Natural killer cell (primary cell): ENCODE data around the gene KLF5. TPM values are rescaled to one million over a fixed set of nuclear protein-coding genes. Genes with fewer than 3 reads are reported as not detected.

ENCODE experiments used
- ATAC-seq, 3 donors: fragments of 150-1000 bp in 2 of 3; fragments of 200-7000 bp in 1 of 3; cut with Tn5 transposase; 1 replicate in 1 of 3; 2 replicates in 2 of 3; pipeline ENCODE4 v1.10.0; 2021; ENCODE audit warnings: mild to moderate bottlenecking in 2 of 3, moderate library complexity in 2 of 3
- DNase-seq, 2 donors: peaks; one replicate each; pipeline versions ENCODE4 v3.0.0 to v3.0.0-alpha.2; 2013 to 2021; ENCODE audit warnings: mixed read lengths in 1 of 2
- H3K27ac ChIP-seq: one replicate; pipeline ENCODE4 v1.5.1; 2013; ENCODE audit warnings: mild to moderate bottlenecking, low read length
- H3K27me3 ChIP-seq: one replicate; pipeline ENCODE4 v1.6.1; 2013; ENCODE audit warnings: low read length; ENCODE audit not compliant: control insufficient read depth, insufficient read depth
- H3K36me3 ChIP-seq: one replicate; pipeline ENCODE4 v1.6.1; 2013; ENCODE audit warnings: low read length; ENCODE audit not compliant: control insufficient read depth, insufficient read depth
- H3K4me1 ChIP-seq: one replicate; pipeline ENCODE4 v1.6.1; 2013; ENCODE audit warnings: low read length; ENCODE audit not compliant: control insufficient read depth, insufficient read depth
- H3K4me3 ChIP-seq: one replicate; pipeline ENCODE4 v1.5.1; 2013; ENCODE audit warnings: low read length
- H3K9me3 ChIP-seq: one replicate; pipeline ENCODE4 v1.6.1; 2013; ENCODE audit warnings: low read length; ENCODE audit not compliant: control insufficient read depth, insufficient read depth
- H3K27ac Mint-ChIP-seq, 2 donors: one replicate each; pipeline ENCODE4 v1.8.0; 2022; ENCODE audit warnings: mild to moderate bottlenecking in 2 of 2, mixed read lengths in 2 of 2, moderate library complexity in 1 of 2
- H3K27me3 Mint-ChIP-seq, 2 donors: one replicate each; pipeline ENCODE4 v1.8.0; 2022; ENCODE audit warnings: low read depth in 2 of 2, mixed read lengths in 2 of 2
- H3K36me3 Mint-ChIP-seq: one replicate; pipeline ENCODE4 v1.8.0; 2022; ENCODE audit warnings: mixed read lengths
- H3K4me1 Mint-ChIP-seq, 2 donors: one replicate each; pipeline ENCODE4 v1.8.0; 2022; ENCODE audit warnings: mixed read lengths in 2 of 2
- H3K4me3 Mint-ChIP-seq: one replicate; pipeline ENCODE4 v1.8.0; 2022; ENCODE audit warnings: mild to moderate bottlenecking, moderate library complexity, mixed read lengths
- H3K9me3 Mint-ChIP-seq, 2 donors: one replicate each; pipeline ENCODE4 v1.8.0; 2022; ENCODE audit warnings: mixed read lengths in 2 of 2
- WGBS: methylation state at CpG from one replicate; pipeline ENCODE4 v1.1.7; 2013; ENCODE audit warnings: missing lambda C conversion rate; ENCODE audit not compliant: insufficient coverage; 5-methylcytosine and 5-hydroxymethylcytosine counted together
- intact Hi-C: fragments of 100-400 bp; cut with micrococcal nuclease; formaldehyde crosslinking; loops from one replicate; pipeline ENCODE4 v1.14.2; 2022
- total RNA-seq, 4 donors: library from RNA; stranded (reverse); fragments of 120-200 nt in 1 of 4; gene quantifications; one replicate each; pipeline versions ENCODE4 v1.2.3 to v1.2.4, GENCODE V29; 2013 to 2022
- TF ChIP-seq, protein P1 (sequence below): fragments of 200-600 bp; IDR thresholded peaks from one replicate; pipeline ENCODE4 v1.8.0; 2022; ENCODE audit warnings: antibody characterized with exemption

Gene KLF5
- total RNA-seq, 3 donors from 2014 or later (not counting 1 experiment from before 2014, with no cell fraction given) = 1.2 to 48.5 (median 2.0) TPM

DNA sequence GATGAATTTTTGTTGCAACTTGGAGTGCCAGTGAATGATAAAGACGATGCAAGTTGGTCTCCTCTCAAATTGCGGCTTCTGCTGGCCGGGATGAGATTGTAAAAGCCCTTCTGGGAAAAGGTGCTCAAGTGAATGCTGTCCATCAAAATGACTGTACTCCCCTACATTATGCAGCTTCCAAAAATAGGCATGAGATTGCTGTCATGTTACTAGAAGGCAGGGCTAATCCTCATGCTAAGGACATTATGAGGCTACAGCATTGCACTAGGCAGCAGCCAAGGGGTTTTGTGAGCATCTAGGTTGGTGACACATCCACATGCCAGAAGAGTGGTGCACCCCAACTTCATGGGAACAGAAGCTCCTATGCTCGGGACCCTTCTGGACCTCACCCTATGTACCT lies 22.2 kb upstream of the KLF5 start:
- TF ChIP-seq, protein P1, sequence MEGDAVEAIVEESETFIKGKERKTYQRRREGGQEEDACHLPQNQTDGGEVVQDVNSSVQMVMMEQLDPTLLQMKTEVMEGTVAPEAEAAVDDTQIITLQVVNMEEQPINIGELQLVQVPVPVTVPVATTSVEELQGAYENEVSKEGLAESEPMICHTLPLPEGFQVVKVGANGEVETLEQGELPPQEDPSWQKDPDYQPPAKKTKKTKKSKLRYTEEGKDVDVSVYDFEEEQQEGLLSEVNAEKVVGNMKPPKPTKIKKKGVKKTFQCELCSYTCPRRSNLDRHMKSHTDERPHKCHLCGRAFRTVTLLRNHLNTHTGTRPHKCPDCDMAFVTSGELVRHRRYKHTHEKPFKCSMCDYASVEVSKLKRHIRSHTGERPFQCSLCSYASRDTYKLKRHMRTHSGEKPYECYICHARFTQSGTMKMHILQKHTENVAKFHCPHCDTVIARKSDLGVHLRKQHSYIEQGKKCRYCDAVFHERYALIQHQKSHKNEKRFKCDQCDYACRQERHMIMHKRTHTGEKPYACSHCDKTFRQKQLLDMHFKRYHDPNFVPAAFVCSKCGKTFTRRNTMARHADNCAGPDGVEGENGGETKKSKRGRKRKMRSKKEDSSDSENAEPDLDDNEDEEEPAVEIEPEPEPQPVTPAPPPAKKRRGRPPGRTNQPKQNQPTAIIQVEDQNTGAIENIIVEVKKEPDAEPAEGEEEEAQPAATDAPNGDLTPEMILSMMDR = no peak
- intact Hi-C loops = no loop called here
- WGBS = 92% methylated on average over 4 of the region's 4 CpGs
- Mint-ChIP-seq H3K9me3 (no peaks in the 10 kb centered on the region), H3K4me3 (no peak overlapping the region), H3K27me3 (no peaks in the 10 kb centered on the region), H3K36me3 (no peaks in the 10 kb centered on the region), H3K4me1 (no peaks in the 10 kb centered on the region), H3K27ac (no peak overlapping the region)
- Histone ChIP-seq H3K27ac (no peak overlapping the region), H3K36me3 (no peaks in the 10 kb centered on the region), H3K4me1 (no peaks in the 10 kb centered on the region), H3K9me3 (no peaks in the 10 kb centered on the region), H3K4me3 (no peak overlapping the region), H3K27me3 (no peaks in the 10 kb centered on the region)
- ATAC-seq (no peak), DNase-seq (no peak)

DNA sequence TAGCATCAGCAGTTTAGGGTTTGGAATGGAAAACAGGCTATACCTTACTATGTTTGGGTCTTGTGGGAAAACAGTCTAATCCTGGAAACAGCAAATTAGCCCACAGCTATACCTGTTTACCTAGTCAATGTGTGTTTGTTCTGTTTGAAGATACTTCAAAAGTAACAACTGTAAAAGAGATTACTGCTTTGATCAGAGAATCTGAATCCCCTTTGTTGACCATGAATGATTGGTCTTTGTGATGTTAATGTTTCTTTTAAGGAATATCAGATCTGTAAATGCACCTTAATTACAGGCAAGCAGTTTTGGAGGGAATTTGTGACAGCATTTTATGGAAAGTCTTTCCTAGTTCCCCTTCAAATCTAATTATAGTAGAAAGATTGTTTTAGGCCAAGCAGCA lies 20.7 kb upstream of the KLF5 start:
- no peaks in the 10 kb centered on the region for H3K9me3 Mint-ChIP-seq
- no peaks in the 10 kb centered on the region for H3K27me3 ChIP-seq
- H3K27ac Mint-ChIP-seq = no peak overlapping the region
- H3K9me3 ChIP-seq = no peaks in the 10 kb centered on the region
- no peaks in the 10 kb centered on the region for H3K36me3 Mint-ChIP-seq
- ATAC-seq (no peak), DNase-seq (no peak)
- TF ChIP-seq, protein P1 = no peak
- no peaks in the 10 kb centered on the region for H3K4me1 Mint-ChIP-seq
- H3K4me1 ChIP-seq = no peaks in the 10 kb centered on the region
- no peaks in the 10 kb centered on the region for H3K36me3 ChIP-seq
- H3K4me3 Mint-ChIP-seq = no peak overlapping the region
- intact Hi-C loops = no loop called here
- H3K27ac ChIP-seq = no peak overlapping the region
- no peaks in the 10 kb centered on the region for H3K27me3 Mint-ChIP-seq
- no peak overlapping the region for H3K4me3 ChIP-seq

DNA sequence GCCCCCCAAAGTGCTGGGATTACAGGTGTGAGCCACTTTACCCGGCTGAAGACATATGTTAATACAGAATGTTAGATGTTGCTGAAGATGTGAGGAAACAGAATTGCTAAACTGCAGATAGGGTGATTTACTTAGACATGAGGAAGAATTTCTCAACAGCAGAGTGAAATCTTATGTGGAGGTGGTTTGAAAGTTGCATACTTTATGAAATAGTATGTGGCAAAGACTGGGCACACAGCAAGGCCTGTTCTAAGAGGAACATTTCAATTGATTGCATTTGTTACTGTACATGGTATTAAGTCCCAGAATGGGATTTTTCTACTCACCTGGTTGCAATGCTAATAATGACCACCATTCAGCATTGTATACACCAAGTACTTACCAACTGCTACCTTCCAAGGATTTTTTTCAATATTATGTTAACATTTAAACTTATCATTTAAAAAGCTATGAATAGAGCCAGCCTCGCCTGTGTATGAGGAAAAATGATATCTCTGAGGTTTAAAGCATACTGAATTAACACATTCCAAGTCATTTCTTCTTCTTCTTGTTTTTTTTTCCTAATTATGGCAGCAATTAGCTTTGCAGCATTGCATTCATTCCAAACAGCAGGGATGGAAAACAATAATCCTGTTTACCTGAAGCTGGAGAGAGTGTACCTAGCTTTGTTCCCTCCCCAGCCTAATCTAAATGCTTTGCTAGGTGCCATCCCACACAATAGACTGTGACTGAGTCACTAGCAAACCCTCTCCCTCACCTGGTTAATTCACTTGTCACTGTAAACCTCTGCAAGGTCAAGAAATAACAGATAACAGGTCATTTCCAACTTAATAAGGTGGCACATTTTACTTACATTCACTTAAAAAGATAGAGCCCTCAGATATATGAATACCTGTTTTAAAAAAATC lies 19.4 kb upstream of the KLF5 start:
- Mint-ChIP-seq H3K27me3 (no peaks in the 10 kb centered on the region), H3K27ac (no peak overlapping the region), H3K4me3 (no peak overlapping the region), H3K36me3 (no peaks in the 10 kb centered on the region), H3K4me1 (no peaks in the 10 kb centered on the region), H3K9me3 (no peaks in the 10 kb centered on the region)
- Histone ChIP-seq H3K9me3 (no peaks in the 10 kb centered on the region), H3K36me3 (no peaks in the 10 kb centered on the region), H3K4me3 (no peak overlapping the region), H3K27ac (no peak overlapping the region), H3K27me3 (no peaks in the 10 kb centered on the region), H3K4me1 (no peaks in the 10 kb centered on the region)
- 86% methylated on average over 1 of the region's 2 CpGs for WGBS
- TF ChIP-seq, protein P1 = no peak
- intact Hi-C loops = no loop called here
- DNase-seq (no peak), ATAC-seq (no peak)

DNA sequence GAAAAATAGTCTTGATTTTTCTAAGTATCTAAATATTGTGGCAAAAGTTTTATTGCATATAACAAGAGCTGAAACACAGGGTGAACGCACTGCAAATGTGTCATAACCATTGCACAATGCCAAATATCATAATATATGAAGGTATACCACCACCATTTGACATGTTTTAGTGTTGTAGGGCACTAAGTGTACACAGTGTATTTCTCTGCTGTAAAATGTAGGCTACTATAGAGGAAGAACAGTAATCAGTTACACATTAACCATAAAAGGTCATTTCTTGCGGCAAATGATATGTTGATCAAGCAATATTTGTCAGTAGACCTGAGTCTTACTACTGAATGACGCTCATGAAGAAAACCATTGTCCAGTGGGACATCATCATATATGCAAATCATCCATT lies 18.3 kb upstream of the KLF5 start:
- Mint-ChIP-seq H3K27me3 (no peaks in the 10 kb centered on the region), H3K27ac (no peak overlapping the region)
- ATAC-seq = no peak

More for the DNA sequence above, 18.3 kb upstream of the KLF5 start:
- Histone ChIP-seq H3K4me1 (no peaks in the 10 kb centered on the region), H3K9me3 (no peaks in the 10 kb centered on the region), H3K27me3 (no peaks in the 10 kb centered on the region), H3K27ac (no peak overlapping the region), H3K36me3 (no peaks in the 10 kb centered on the region), H3K4me3 (no peak overlapping the region)
- DNase-seq = no peak
- 83% methylated on average over 2 of the region's 3 CpGs for WGBS
- no peaks in the 10 kb centered on the region for H3K9me3 Mint-ChIP-seq
- H3K4me1 Mint-ChIP-seq = no peaks in the 10 kb centered on the region
- TF ChIP-seq, protein P1 = no peak
- intact Hi-C loops = no loop called here
- no peaks in the 10 kb centered on the region for H3K36me3 Mint-ChIP-seq
- no peak overlapping the region for H3K4me3 Mint-ChIP-seq
